ENCODE data around the gene NBEA. TPM values are rescaled to one million over a fixed set of nuclear protein-coding genes. Genes with fewer than 3 reads are reported as not detected.

Gene NBEA
- total and polyA plus RNA-seq, 2 experiments from 2014 or later, result 2.6 to 12.3 TPM

DNA sequence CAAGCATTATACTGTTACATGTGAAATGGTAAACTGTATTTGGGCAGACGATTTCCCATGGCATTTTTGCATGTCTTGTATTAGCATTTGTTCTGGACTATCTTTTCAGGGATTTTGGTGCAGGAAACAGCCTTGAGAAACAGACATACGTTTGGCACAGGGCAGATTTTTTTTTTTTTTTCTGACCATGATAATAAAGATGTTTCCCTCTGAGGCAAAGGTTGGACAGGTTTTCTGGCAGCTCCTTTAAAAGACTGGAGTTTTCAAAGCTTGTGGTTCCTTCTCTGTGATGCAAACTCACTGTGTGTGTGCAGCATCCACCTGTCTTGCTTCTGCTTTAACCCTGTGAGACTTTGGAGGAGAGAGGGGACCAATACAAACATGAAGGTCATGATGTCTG lies 63.0 kb downstream of the NBEA start:
- Histone ChIP-seq H3K9me2 (replicated peaks; ENCODE audit: insufficient read depth) (no peaks in the 10 kb centered on the region), H3K4me2 (no peak overlapping the region), H3K4me1 (ENCODE audit: insufficient read depth) (no peaks in the 10 kb centered on the region), H3K36me3 (replicated peaks; ENCODE audit: insufficient read depth, low read depth) (no peaks in the 10 kb centered on the region), H4K20me1 (ENCODE audit: insufficient read depth, poor library complexity, severe bottlenecking) (no peaks in the 10 kb centered on the region), H3K4me3 (no peak overlapping the region), H3K27ac (no peak overlapping the region), H2AFZ (no peak overlapping the region), H3K27me3 (no peaks in the 10 kb centered on the region), H3K79me2 (no peaks in the 10 kb centered on the region), H3K9me3 (ENCODE audit: low read depth) (no peaks in the 10 kb centered on the region)
- DNase-seq (ENCODE audit: low spot score), result no peak
- TF ChIP-seq, protein P1, sequence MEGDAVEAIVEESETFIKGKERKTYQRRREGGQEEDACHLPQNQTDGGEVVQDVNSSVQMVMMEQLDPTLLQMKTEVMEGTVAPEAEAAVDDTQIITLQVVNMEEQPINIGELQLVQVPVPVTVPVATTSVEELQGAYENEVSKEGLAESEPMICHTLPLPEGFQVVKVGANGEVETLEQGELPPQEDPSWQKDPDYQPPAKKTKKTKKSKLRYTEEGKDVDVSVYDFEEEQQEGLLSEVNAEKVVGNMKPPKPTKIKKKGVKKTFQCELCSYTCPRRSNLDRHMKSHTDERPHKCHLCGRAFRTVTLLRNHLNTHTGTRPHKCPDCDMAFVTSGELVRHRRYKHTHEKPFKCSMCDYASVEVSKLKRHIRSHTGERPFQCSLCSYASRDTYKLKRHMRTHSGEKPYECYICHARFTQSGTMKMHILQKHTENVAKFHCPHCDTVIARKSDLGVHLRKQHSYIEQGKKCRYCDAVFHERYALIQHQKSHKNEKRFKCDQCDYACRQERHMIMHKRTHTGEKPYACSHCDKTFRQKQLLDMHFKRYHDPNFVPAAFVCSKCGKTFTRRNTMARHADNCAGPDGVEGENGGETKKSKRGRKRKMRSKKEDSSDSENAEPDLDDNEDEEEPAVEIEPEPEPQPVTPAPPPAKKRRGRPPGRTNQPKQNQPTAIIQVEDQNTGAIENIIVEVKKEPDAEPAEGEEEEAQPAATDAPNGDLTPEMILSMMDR (IDR thresholded peaks at IDR 0.05; ENCODE audit: poor library complexity), result no peak
- no peak for TF ChIP-seq EZH2phosphoT487 (IDR thresholded peaks at IDR 0.05; ENCODE audit: low read depth, severe bottlenecking, unreplicated experiment)
- no peak for TF ChIP-seq EZH2 (IDR thresholded peaks at IDR 0.05; ENCODE audit: borderline replicate concordance)
- WGBS (ENCODE audit: low lambda C conversion rate, missing lambda C conversion rate), result 75% methylated on average over 2 of the region's 2 CpGs

DNA sequence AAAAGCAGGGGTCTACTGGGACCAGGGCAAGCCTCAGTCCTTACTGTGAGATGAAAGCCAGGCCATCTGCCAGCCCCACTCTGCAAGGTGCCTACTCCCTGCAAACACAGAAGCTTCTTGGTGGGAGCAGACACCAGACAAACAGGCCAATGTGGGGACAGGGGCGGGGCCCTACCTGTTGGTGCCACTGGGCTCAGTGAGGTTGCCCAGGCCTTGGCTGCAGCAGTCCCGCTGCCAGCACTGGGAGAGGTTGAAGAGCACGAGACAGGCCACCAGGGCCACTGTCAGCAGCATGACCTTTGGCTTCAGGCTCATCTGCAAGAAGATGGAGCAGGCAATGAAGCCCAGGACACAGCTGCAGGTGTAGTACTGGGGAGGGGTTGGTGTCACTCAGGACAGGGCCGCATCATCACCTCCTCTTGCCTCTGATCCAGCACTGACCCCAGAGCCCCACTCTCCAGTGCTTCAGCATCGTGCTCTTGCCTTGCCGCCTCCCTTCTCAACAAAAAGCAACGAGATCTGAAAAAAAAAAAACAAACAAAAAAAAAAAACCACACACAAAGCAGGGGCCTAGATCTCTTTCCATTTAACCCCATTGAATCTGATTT lies 72.6 kb downstream of the NBEA start:
- no peak overlapping the region for H3K27ac ChIP-seq

GRCh38 chr13:35016362-35017112 lies 74.5 kb downstream of the NBEA start:
- Histone ChIP-seq H3K9me2 (replicated peaks; ENCODE audit: insufficient read depth) (no peaks in the 10 kb centered on the region), H4K20me1 (ENCODE audit: insufficient read depth, poor library complexity, severe bottlenecking) (no peaks in the 10 kb centered on the region), H3K9me3 (ENCODE audit: low read depth) (no peaks in the 10 kb centered on the region), H3K27ac (no peak overlapping the region), H3K36me3 (replicated peaks; ENCODE audit: insufficient read depth, low read depth) (no peaks in the 10 kb centered on the region), H3K27me3 (no peaks in the 10 kb centered on the region), H3K79me2 (no peaks in the 10 kb centered on the region), H2AFZ (no peak overlapping the region), H3K4me2 (no peak overlapping the region), H3K4me3 (no peak overlapping the region), H3K4me1 (ENCODE audit: insufficient read depth) (no peaks in the 10 kb centered on the region)
- WGBS (ENCODE audit: low lambda C conversion rate, missing lambda C conversion rate), result 81% methylated on average over 5 of the region's 5 CpGs
- TF ChIP-seq EZH2phosphoT487 (IDR thresholded peaks at IDR 0.05; ENCODE audit: low read depth, severe bottlenecking, unreplicated experiment) (no peak), EZH2 (IDR thresholded peaks at IDR 0.05; ENCODE audit: borderline replicate concordance) (no peak)
- TF ChIP-seq, protein P1 (IDR thresholded peaks at IDR 0.05; ENCODE audit: poor library complexity), result no peak
- DNase-seq (ENCODE audit: low spot score), result no peak

More for the DNA sequence above, 72.6 kb downstream of the NBEA start:
- DNase-seq (ENCODE audit: low spot score), result no peak
- Histone ChIP-seq H3K4me2 (no peak overlapping the region), H3K27me3 (no peaks in the 10 kb centered on the region), H3K36me3 (replicated peaks; ENCODE audit: insufficient read depth, low read depth) (no peaks in the 10 kb centered on the region), H3K4me3 (no peak overlapping the region), H3K9me3 (ENCODE audit: low read depth) (no peaks in the 10 kb centered on the region), H3K9me2 (replicated peaks; ENCODE audit: insufficient read depth) (no peaks in the 10 kb centered on the region), H2AFZ (no peak overlapping the region), H4K20me1 (ENCODE audit: insufficient read depth, poor library complexity, severe bottlenecking) (no peaks in the 10 kb centered on the region), H3K79me2 (no peaks in the 10 kb centered on the region), H3K4me1 (ENCODE audit: insufficient read depth) (no peaks in the 10 kb centered on the region)
- WGBS (ENCODE audit: low lambda C conversion rate, missing lambda C conversion rate), result 77% methylated on average over 7 of the region's 7 CpGs
- TF ChIP-seq, protein P1 (IDR thresholded peaks at IDR 0.05; ENCODE audit: poor library complexity), result no peak
- TF ChIP-seq EZH2phosphoT487 (IDR thresholded peaks at IDR 0.05; ENCODE audit: low read depth, severe bottlenecking, unreplicated experiment) (no peak), EZH2 (IDR thresholded peaks at IDR 0.05; ENCODE audit: borderline replicate concordance) (no peak)

Measured in hepatocyte (in vitro differentiated cells).